ENCODE measurements around the gene CTBP1.

- TF ChIP-seq TAF1 (IDR thresholded peaks at IDR 0.05; ENCODE audit: borderline replicate concordance, low read depth, low read length) (no peak), POLR2AphosphoS5 (IDR thresholded peaks at IDR 0.05; ENCODE audit: low read depth, low read length) (no peak)
Measured at GRCh38 chr4:1172971-1173757, 75.8 kb downstream of the CTBP1 start.

Data from GM12892 (cell line).